ENCODE data around the gene PLXNA2.

PLXNA2 gene

DNA sequence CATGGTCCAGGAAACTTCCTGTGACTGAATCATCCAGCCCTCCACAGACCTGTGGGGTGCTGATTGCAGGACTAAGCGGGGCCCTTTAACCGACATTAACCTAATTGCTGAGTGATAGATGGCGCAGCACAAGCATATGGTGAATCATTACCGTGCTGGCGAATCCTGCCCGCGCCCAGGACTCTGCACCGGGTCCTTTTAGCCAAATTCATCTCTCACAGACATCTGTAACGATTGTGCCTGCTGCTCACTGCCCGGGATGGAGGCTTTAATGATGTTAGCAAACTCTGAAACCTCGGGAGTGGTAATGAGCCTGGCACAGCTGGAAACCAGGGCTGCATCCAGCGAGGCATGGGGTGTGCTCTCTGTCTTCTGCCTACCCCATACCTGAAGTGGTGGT, 185.9 kb downstream of the PLXNA2 start:
- no peaks in the 10 kb centered on the region for H3K79me2 ChIP-seq (ENCODE audit: insufficient read depth, low read length)
- ATAC-seq (ENCODE audit: insufficient read depth, low read depth): no peak
- H4K20me1 ChIP-seq (ENCODE audit: insufficient read depth, low read length): 0 out of 2 replicates have a peak, but pooled peaks cover 3% of the 10 kb centered on the region
- H3K9ac ChIP-seq (ENCODE audit: low read depth, low read length): no peak overlapping the region
- no peaks in the 10 kb centered on the region for H3K36me3 ChIP-seq (ENCODE audit: insufficient read depth, low read length)
- no peak for DNase-seq
- no peaks in the 10 kb centered on the region for H3K4me1 ChIP-seq (ENCODE audit: insufficient read depth, low read length)
- H3K4me3 ChIP-seq (ENCODE audit: low read depth in 1 of 2, low read length in 2 of 2): no peak overlapping the region
- no peak overlapping the region for H3K27ac ChIP-seq (ENCODE audit: low read length)
- no peak overlapping the region for H2AFZ ChIP-seq (ENCODE audit: low read depth, low read length)
- H3K4me2 ChIP-seq (ENCODE audit: insufficient read depth, low read length): no peak overlapping the region
- H3K9me3 ChIP-seq (ENCODE audit: insufficient read depth, low read length, severe bottlenecking): no peaks in the 10 kb centered on the region
- H3K27me3 ChIP-seq (ENCODE audit: insufficient read depth, low read length, poor library complexity): peaks cover 40% of the 10 kb centered on the region
- no peak for TF ChIP-seq EZH2 (IDR thresholded peaks at IDR 0.05; ENCODE audit: borderline replicate concordance, low read depth, low read length, severe bottlenecking)
- TF ChIP-seq, protein P1, sequence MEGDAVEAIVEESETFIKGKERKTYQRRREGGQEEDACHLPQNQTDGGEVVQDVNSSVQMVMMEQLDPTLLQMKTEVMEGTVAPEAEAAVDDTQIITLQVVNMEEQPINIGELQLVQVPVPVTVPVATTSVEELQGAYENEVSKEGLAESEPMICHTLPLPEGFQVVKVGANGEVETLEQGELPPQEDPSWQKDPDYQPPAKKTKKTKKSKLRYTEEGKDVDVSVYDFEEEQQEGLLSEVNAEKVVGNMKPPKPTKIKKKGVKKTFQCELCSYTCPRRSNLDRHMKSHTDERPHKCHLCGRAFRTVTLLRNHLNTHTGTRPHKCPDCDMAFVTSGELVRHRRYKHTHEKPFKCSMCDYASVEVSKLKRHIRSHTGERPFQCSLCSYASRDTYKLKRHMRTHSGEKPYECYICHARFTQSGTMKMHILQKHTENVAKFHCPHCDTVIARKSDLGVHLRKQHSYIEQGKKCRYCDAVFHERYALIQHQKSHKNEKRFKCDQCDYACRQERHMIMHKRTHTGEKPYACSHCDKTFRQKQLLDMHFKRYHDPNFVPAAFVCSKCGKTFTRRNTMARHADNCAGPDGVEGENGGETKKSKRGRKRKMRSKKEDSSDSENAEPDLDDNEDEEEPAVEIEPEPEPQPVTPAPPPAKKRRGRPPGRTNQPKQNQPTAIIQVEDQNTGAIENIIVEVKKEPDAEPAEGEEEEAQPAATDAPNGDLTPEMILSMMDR (IDR thresholded peaks at IDR 0.05; ENCODE audit: borderline replicate concordance, extremely low read depth, low read length, poor library complexity, severe bottlenecking): no peak

DNA sequence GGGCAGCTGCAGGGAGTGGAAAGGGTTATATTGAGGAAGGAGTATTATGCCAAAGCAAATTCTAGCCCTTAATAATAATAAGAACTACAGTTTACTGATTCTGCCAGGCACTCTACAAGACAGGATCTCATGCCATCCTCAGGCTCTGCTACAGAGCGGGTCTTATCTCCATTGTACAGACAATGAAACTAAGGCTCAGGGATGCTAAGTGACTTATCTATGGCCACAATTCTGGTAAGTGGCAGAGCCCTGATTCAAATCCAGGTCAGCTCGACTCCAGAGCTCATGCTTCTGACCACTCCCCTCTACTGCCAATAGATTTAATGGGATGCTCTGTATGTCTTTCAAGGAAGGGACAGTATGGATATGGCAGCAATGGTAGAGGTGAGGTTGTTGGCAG, 187.1 kb downstream of the PLXNA2 start:
- Histone ChIP-seq H3K9me3 (ENCODE audit: insufficient read depth, low read length, severe bottlenecking) (no peaks in the 10 kb centered on the region), H3K4me1 (ENCODE audit: insufficient read depth, low read length) (no peaks in the 10 kb centered on the region), H3K27me3 (ENCODE audit: insufficient read depth, low read length, poor library complexity) (peaks cover 44% of the 10 kb centered on the region), H3K36me3 (ENCODE audit: insufficient read depth, low read length) (no peaks in the 10 kb centered on the region), H3K27ac (ENCODE audit: low read length) (no peak overlapping the region), H3K79me2 (ENCODE audit: insufficient read depth, low read length) (no peaks in the 10 kb centered on the region), H3K4me3 (ENCODE audit: low read depth in 1 of 2, low read length in 2 of 2) (no peak overlapping the region), H2AFZ (ENCODE audit: low read depth, low read length) (no peak overlapping the region), H3K4me2 (ENCODE audit: insufficient read depth, low read length) (no peak overlapping the region), H4K20me1 (ENCODE audit: insufficient read depth, low read length) (0 out of 2 replicates have a peak, but pooled peaks cover 3% of the 10 kb centered on the region), H3K9ac (ENCODE audit: low read depth, low read length) (no peak overlapping the region)
- ATAC-seq (ENCODE audit: insufficient read depth, low read depth): no peak
- TF ChIP-seq EZH2 (IDR thresholded peaks at IDR 0.05; ENCODE audit: borderline replicate concordance, low read depth, low read length, severe bottlenecking): no peak
- TF ChIP-seq, protein P1 (IDR thresholded peaks at IDR 0.05; ENCODE audit: borderline replicate concordance, extremely low read depth, low read length, poor library complexity, severe bottlenecking): no peak
- no peak for DNase-seq

DNA sequence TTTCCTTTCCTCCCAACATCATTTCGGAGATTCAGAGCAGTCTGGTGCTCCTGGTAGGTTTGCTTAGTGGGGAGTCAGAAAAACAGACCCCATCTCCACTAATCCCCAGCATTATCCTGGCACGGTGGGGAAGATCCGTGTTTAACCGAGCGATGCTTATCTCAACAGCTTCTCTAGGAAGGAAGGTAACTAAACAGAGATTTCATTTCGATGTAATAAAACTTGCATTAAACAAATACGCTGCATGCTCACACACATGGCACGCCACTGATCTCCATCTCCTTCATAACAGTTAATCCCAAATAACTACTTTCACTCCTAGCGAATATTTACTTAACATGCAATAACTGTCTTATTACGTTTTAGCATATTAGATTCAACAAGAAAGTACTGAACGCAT, 188.6 kb downstream of the PLXNA2 start:
- TF ChIP-seq, protein P1 (IDR thresholded peaks at IDR 0.05; ENCODE audit: borderline replicate concordance, extremely low read depth, low read length, poor library complexity, severe bottlenecking): no peak
- TF ChIP-seq EZH2 (IDR thresholded peaks at IDR 0.05; ENCODE audit: borderline replicate concordance, low read depth, low read length, severe bottlenecking): no peak
- no peak overlapping the region for H3K9ac ChIP-seq (ENCODE audit: low read depth, low read length)
- no peak overlapping the region for H3K27ac ChIP-seq (ENCODE audit: low read length)
- no peaks in the 10 kb centered on the region for H3K36me3 ChIP-seq (ENCODE audit: insufficient read depth, low read length)
- no peak overlapping the region for H3K4me3 ChIP-seq (ENCODE audit: low read depth in 1 of 2, low read length in 2 of 2)
- H4K20me1 ChIP-seq (ENCODE audit: insufficient read depth, low read length): 0 out of 2 replicates have a peak, but pooled peaks cover 3% of the 10 kb centered on the region
- peaks cover 49% of the 10 kb centered on the region for H3K27me3 ChIP-seq (ENCODE audit: insufficient read depth, low read length, poor library complexity)
- H3K9me3 ChIP-seq (ENCODE audit: insufficient read depth, low read length, severe bottlenecking): no peaks in the 10 kb centered on the region
- H3K79me2 ChIP-seq (ENCODE audit: insufficient read depth, low read length): no peaks in the 10 kb centered on the region
- ATAC-seq (ENCODE audit: insufficient read depth, low read depth): no peak
- no peak overlapping the region for H3K4me2 ChIP-seq (ENCODE audit: insufficient read depth, low read length)
- no peak for DNase-seq
- H2AFZ ChIP-seq (ENCODE audit: low read depth, low read length): no peak overlapping the region
- H3K4me1 ChIP-seq (ENCODE audit: insufficient read depth, low read length): no peaks in the 10 kb centered on the region
